H1 (cell line): Measurements from ENCODE around the gene CENPP. TPM values are rescaled to one million over a fixed set of nuclear protein-coding genes. Genes with fewer than 3 reads are reported as not detected.

Experiments
- KDM1A ChIP-seq: fragments of 200-600, 300-600 bp; sonication (generic); IDR thresholded peaks from 2 replicates; pipeline ENCODE4 v1.7.1; 2016; ENCODE audit warnings: mild to moderate bottlenecking, low read length, borderline replicate concordance
- SP1 ChIP-seq: IDR thresholded peaks from 2 replicates; pipeline ENCODE4 v1.6.1; 2011; ENCODE audit warnings: low read depth, low read length
- polyA plus RNA-seq, 7 experiments: library from polyadenylated mRNA; depleted of rRNA in 3 of 7; stranded (reverse) in 5 of 7; unstranded in 2 of 7; fragments of >200 nt in 5 of 7; fragments of 200-250 nt in 2 of 7; gene quantifications; 1 replicate in 5 of 7; 2 replicates in 1 of 7; 4 replicates in 1 of 7; pipeline versions ENCODE4 v1.2.1 to v1.2.3, GENCODE V29; 2011 to 2013; ENCODE audit warnings: missing spikeins in 2 of 7, mixed read lengths in 2 of 7
- total RNA-seq: library from RNA; stranded (reverse); fragmentation: NEBNext Ultra II Directional; extraction: Animal tissue kit (Norgen Biotek cat#: 25700); gene quantifications from 2 replicates; pipeline ENCODE4 v1.2.1, GENCODE V29; 2021

Gene CENPP
- total and polyA plus RNA-seq, 2 of the 8 experiments (the other 6 are each of a cell fraction or from before 2014, with no cell fraction given), result 2.7 to 10.8 TPM

- TF ChIP-seq KDM1A, result no peak
- no peak for TF ChIP-seq SP1
Measured at GRCh38 chr9:92666912-92667532, 341.3 kb downstream of the CENPP start (continued).
